GM12878 (cell line): Measurements from ENCODE around the gene RIC3. TPM values are rescaled to one million over a fixed set of nuclear protein-coding genes. Genes with fewer than 3 reads are reported as not detected.

Experiments used
- ATAC-seq: fragments of 200-7000 bp; cut with Tn5 transposase; 3 replicates; pipeline ENCODE4 v1.9.1; 2020; ENCODE audit warnings: mild to moderate bottlenecking, moderate library complexity
- BruUV-seq: library from RNA; stranded (reverse); fragments of 400-500 nt; replicated peaks from 2 replicates; lab custom pipeline; 2021; lab: Mats Ljungman, UMichigan
- CTCF ChIA-PET: fragments of 300-600 bp; sonication (Branson Sonifier 250); formaldehyde crosslinking; extraction: SDS; loops from one replicate; lab custom pipeline; 2021; ENCODE audit warnings: inconsistent platforms; lab: Yijun Ruan, JAX
- POLR2A ChIA-PET: fragments of 350-600 bp; formaldehyde crosslinking; extraction: SDS; loops from one replicate; lab custom pipeline; 2021; ENCODE audit warnings: inconsistent platforms; lab: Charles Lee
- RAD21 ChIA-PET: fragments of 300-600 bp; sonication (Branson Sonifier 250); formaldehyde crosslinking; loops from one replicate; lab custom pipeline; 2023; ENCODE audit warnings: antibody characterized with exemption; ENCODE audit not compliant: unreplicated experiment; lab: Charles Lee
- SMC1A ChIA-PET: fragments of 300-600 bp; sonication (Branson Sonifier 250); formaldehyde crosslinking; loops from one replicate; lab custom pipeline; 2023; ENCODE audit not compliant: unreplicated experiment, uncharacterized antibody; lab: Charles Lee
- DNase-seq: peaks from one replicate; pipeline ENCODE4 v3.0.0-alpha.2; 2011; ENCODE audit warnings: low read depth, low spot score
- FAIRE-seq: peaks from 3 replicates; lab custom pipeline; 2011; peaks lifted over from hg19 to GRCh38; lab: Jason Lieb, UNC
- H2AFZ ChIP-seq: 2 replicates; pipeline ENCODE4 v1.6.0; 2011; ENCODE audit warnings: low read depth, low read length, control low read depth; ENCODE audit not compliant: control insufficient read depth
- H3K27ac ChIP-seq: 2 replicates; pipeline ENCODE4 v1.5.1; 2011; ENCODE audit warnings: control low read depth; ENCODE audit not compliant: control insufficient read depth, insufficient read depth
- H3K27me3 ChIP-seq, 2 experiments: replicated peaks in 1 of 2; 2 replicates each; pipeline versions ENCODE4 v1.6.0 to v1.6.1; 2011; ENCODE audit warnings: low read length in 1 of 2; ENCODE audit not compliant: control insufficient read depth in 2 of 2, insufficient read depth in 2 of 2
- H3K36me3 ChIP-seq, 2 experiments: 2 replicates each; pipeline ENCODE4 v1.5.1; 2011; ENCODE audit warnings: low read length in 1 of 2; ENCODE audit not compliant: control insufficient read depth in 2 of 2, insufficient read depth in 2 of 2
- H3K4me1 ChIP-seq: 2 replicates; pipeline ENCODE4 v1.6.1; 2011; ENCODE audit warnings: mild to moderate bottlenecking, low read length, moderate library complexity, mixed read lengths; ENCODE audit not compliant: control insufficient read depth, insufficient read depth
- H3K4me2 ChIP-seq: 2 replicates; pipeline ENCODE4 v1.6.0; 2011; ENCODE audit warnings: control low read depth; ENCODE audit not compliant: control insufficient read depth, insufficient read depth
- H3K4me3 ChIP-seq: fragments of 200-600 bp; sonication (generic); 2 replicates; pipeline ENCODE4 v1.5.1; 2016
- H3K79me2 ChIP-seq: 2 replicates; pipeline ENCODE4 v1.6.0; 2011; ENCODE audit warnings: low read length; ENCODE audit not compliant: control insufficient read depth, insufficient read depth
- H3K9ac ChIP-seq: 2 replicates; pipeline ENCODE4 v1.8.0; 2011; ENCODE audit warnings: low read length, control low read depth, mixed read lengths; ENCODE audit not compliant: control insufficient read depth, insufficient read depth
- H3K9me3 ChIP-seq: replicated peaks from 3 replicates; pipeline ENCODE4 v1.5.1; 2011; ENCODE audit warnings: mild to moderate bottlenecking, low read length; ENCODE audit not compliant: control insufficient read depth, insufficient read depth
- H4K20me1 ChIP-seq: 2 replicates; pipeline ENCODE4 v1.6.0; 2011; ENCODE audit not compliant: control insufficient read depth, insufficient read depth
- CBFB ChIP-seq: IDR thresholded peaks from 2 replicates; pipeline ENCODE4 v1.6.1; 2016; ENCODE audit warnings: antibody characterized with exemption, low read depth
- CREM ChIP-seq: IDR thresholded peaks from 2 replicates; pipeline ENCODE4 v1.6.1; 2014; ENCODE audit warnings: antibody characterized with exemption, low read depth
- GATAD2B ChIP-seq: fragments of 450-650 bp; conservative IDR thresholded peaks from 2 replicates; pipeline ENCODE4 v1.6.1; 2017; ENCODE audit warnings: low read depth, mild to moderate bottlenecking, moderate library complexity
- MEF2A ChIP-seq: IDR thresholded peaks from 2 replicates; pipeline ENCODE4 v1.6.1; 2011; ENCODE audit warnings: low read depth, mild to moderate bottlenecking, low read length, moderate library complexity; ENCODE audit not compliant: insufficient read depth
- POLR2AphosphoS5 ChIP-seq: IDR thresholded peaks from 2 replicates; pipeline ENCODE4 v1.6.1; 2011; ENCODE audit warnings: mild to moderate bottlenecking, low read length, inconsistent platforms
- SIN3A ChIP-seq: IDR thresholded peaks from 2 replicates; pipeline ENCODE4 v1.6.1; 2012; ENCODE audit warnings: low read depth, low read length, improper control_type of control experiment
- SMAD5 ChIP-seq: IDR thresholded peaks from 2 replicates; pipeline ENCODE4 v1.6.1; 2016; ENCODE audit warnings: antibody characterized with exemption, low read depth
- SREBF1 ChIP-seq: IDR thresholded peaks from 2 replicates; pipeline ENCODE4 v1.6.1; 2012; ENCODE audit warnings: mild to moderate bottlenecking, low read length
- STAT3 ChIP-seq: IDR thresholded peaks from 2 replicates; pipeline ENCODE4 v1.6.1; 2011; ENCODE audit warnings: low read depth, low read length, improper control_type of control experiment
- SUPT20H ChIP-seq: IDR thresholded peaks from 2 replicates; pipeline ENCODE4 v1.6.1; 2011; ENCODE audit warnings: low read depth, mild to moderate bottlenecking, low read length, moderate library complexity, borderline replicate concordance; ENCODE audit not compliant: control insufficient read depth
- TAF1 ChIP-seq: IDR thresholded peaks from 2 replicates; pipeline ENCODE4 v1.6.1; 2011; ENCODE audit warnings: mild to moderate bottlenecking, low read depth, low read length, borderline replicate concordance
- YY1 ChIP-seq: IDR thresholded peaks from 2 replicates; pipeline ENCODE4 v1.6.1; 2011; ENCODE audit warnings: low read depth, mild to moderate bottlenecking, low read length
- WGBS: methylation state at CpG from one replicate; pipeline ENCODE4 v1.1.6; 2016; ENCODE audit warnings: low lambda C conversion rate; ENCODE audit not compliant: insufficient replicate concordance, insufficient coverage; ENCODE audit errors: missing lambda C conversion rate; 5-methylcytosine and 5-hydroxymethylcytosine counted together
- in situ Hi-C: fragments of 300-500 bp; cut with MboI; formaldehyde crosslinking; loops from 9 replicates; pipeline ENCODE4 v1.14.3; 2018; ENCODE audit warnings: mixed read lengths
- intact Hi-C: fragments of 100-400 bp; cut with micrococcal nuclease; formaldehyde crosslinking; loops from one replicate; pipeline ENCODE4 v1.14.2; 2022; ENCODE audit not compliant: unreplicated experiment
- polyA plus RNA-seq, 11 experiments: library from polyadenylated mRNA; depleted of rRNA in 4 of 11; unstranded in 6 of 11; stranded (reverse) in 5 of 11; fragments of >200 nt; fragmentation: Nextera tagmentation in 4 of 11; fragmentation: Illumina TruSeq in 1 of 11; extraction: Ambion mirVana in 4 of 11; extraction: Trizol in 1 of 11; gene quantifications; 1 replicate in 1 of 11; 2 replicates in 10 of 11; pipeline versions ENCODE4 v1.2.1 to v1.2.3, GENCODE V29; 2011 to 2016; ENCODE audit warnings: inconsistent platforms in 2 of 11, missing spikeins in 2 of 11, low read depth in 1 of 11
- total RNA-seq, 4 experiments: library from RNA; depleted of rRNA in 3 of 4; stranded (reverse); fragments of >200 nt in 3 of 4; fragmentation: Illumina TruSeq in 1 of 4; extraction: Trizol in 1 of 4; gene quantifications; 2 replicates each; pipeline versions ENCODE4 v1.2.1 to v1.2.3, GENCODE V29; 2013 to 2021
- TF ChIP-seq, protein P1 (sequence below): fragments of 150-350 bp; IDR thresholded peaks from 2 replicates; pipeline ENCODE4 v1.6.1; 2014; ENCODE audit warnings: mild to moderate bottlenecking, low read depth, low read length
- TF ChIP-seq, protein P2 (sequence below): IDR thresholded peaks from 2 replicates; pipeline ENCODE4 v1.6.1; 2011; ENCODE audit warnings: borderline replicate concordance, low read depth, mild to moderate bottlenecking, moderate library complexity, mixed read lengths, low read length; ENCODE audit not compliant: insufficient read depth; ENCODE audit errors: extremely low read length

RIC3 gene
- total and polyA plus RNA-seq, 10 of the 15 experiments (the other 5 are each of a cell fraction or from before 2014, with no cell fraction given) = 0.90 to 8.9 (median 2.2) TPM

DNA sequence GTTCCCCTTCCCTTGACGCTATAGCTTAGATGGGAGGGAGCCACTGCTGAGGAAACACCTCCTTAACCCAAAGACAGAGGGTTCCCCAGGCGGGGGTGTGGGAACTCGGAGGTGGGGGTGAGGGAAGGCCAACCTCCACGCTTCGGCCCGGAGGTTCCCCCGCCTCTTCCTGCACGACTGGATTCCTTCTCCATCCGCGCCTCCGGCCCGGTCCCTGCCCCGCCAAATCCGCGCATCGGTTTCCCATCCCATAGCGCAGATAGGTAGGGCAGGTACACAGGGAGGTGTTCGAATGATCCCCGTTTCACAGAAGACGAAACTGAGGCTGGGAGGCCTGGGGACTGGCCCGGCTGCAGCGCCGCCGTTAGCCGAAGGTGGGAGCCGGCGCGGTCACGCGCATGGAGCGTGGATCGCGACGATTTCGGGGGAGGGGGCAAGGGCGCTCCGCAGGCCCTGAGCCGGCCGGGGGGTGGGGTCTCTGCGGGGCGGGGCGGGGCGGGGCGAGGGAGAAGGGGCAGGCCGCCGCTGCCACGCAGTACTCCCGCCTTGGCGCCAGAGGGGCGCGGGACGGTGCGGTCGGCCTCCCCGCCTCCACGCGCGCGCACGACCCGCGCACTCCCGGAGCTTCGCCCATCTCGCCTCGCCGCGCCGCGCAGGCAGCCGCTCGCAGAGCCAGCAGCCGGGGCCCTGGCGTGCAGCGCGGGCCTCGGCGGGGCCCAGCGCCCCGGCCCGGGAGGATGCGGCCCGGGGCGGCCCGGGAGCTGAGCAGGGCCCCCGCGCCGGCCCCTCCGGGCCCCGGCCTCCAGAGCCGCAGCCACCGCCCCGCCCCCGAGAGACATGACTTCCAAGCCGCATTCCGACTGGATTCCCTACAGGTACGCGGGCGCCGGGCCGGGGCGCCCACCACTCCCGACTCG lies 87.9 kb downstream of the RIC3 start, which contains the start of gene TUB:
TSS of gene TUB (plus strand) at position 538 of the 917 bp plus-strand sequence. CDS start at position 838, 300 bp downstream.
- in situ Hi-C loops = no loop called here
- FAIRE-seq = no peak
- 19% methylated on average over 33 of the region's 104 CpGs for WGBS

More for the DNA sequence above, 87.9 kb downstream of the RIC3 start, which contains the start of gene TUB:
- Histone ChIP-seq H4K20me1 (no peaks in the 10 kb centered on the region), H3K4me1 (no peaks in the 10 kb centered on the region), H3K4me2 (peak within 1 kb of the TSS; percentile 55), H3K9ac (no peak within 1 kb of the TSS), H3K36me3 (no peaks in the 10 kb centered on the region), H3K4me3 (no peak within 1 kb of the TSS), H2AFZ (no peak within 1 kb of the TSS), H3K27me3 (peaks cover 9 to 18% of the 10 kb centered on the region in 2 experiments), H3K27ac (no peak within 1 kb of the TSS), H3K79me2 (no peaks in the 10 kb centered on the region), H3K9me3 (no peaks in the 10 kb centered on the region)
- ATAC-seq = no peak
- SMC1A ChIA-PET = interaction anchor here (1.5 kb wide), 1 partner anchor 19 kb away, joined by 5 read pairs; no protein-coding TSS in a partner anchor
- intact Hi-C loops = no loop called here
- RAD21 ChIA-PET = interaction anchor here (1.7 kb wide), 1 partner anchor 18 kb away, joined by 4 read pairs; no protein-coding TSS in a partner anchor
- CTCF ChIA-PET = interaction anchor here (1.2 kb wide), 1 partner anchor 18 kb away, joined by 4 read pairs; no protein-coding TSS in a partner anchor
- TF ChIP-seq CREM = no peak
- TF ChIP-seq SUPT20H = no peak
- TF ChIP-seq MEF2A = no peak
- no peak for TF ChIP-seq POLR2AphosphoS5
- TF ChIP-seq STAT3 = no peak
- TF ChIP-seq, protein P1, sequence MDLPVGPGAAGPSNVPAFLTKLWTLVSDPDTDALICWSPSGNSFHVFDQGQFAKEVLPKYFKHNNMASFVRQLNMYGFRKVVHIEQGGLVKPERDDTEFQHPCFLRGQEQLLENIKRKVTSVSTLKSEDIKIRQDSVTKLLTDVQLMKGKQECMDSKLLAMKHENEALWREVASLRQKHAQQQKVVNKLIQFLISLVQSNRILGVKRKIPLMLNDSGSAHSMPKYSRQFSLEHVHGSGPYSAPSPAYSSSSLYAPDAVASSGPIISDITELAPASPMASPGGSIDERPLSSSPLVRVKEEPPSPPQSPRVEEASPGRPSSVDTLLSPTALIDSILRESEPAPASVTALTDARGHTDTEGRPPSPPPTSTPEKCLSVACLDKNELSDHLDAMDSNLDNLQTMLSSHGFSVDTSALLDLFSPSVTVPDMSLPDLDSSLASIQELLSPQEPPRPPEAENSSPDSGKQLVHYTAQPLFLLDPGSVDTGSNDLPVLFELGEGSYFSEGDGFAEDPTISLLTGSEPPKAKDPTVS = no peak
- no peak for TF ChIP-seq SMAD5
- TF ChIP-seq CBFB = no peak
- TF ChIP-seq GATAD2B = no peak
- no peak for TF ChIP-seq YY1
- TF ChIP-seq SREBF1 = no peak
- TF ChIP-seq, protein P2, sequence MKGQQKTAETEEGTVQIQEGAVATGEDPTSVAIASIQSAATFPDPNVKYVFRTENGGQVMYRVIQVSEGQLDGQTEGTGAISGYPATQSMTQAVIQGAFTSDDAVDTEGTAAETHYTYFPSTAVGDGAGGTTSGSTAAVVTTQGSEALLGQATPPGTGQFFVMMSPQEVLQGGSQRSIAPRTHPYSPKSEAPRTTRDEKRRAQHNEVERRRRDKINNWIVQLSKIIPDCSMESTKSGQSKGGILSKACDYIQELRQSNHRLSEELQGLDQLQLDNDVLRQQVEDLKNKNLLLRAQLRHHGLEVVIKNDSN = no peak
- TF ChIP-seq TAF1 = no peak
- no peak for TF ChIP-seq SIN3A
- DNase-seq = no peak
- no TSS peak for BruUV-seq
- POLR2A ChIA-PET = no interaction called here
